Neural crest cell (in vitro differentiated cells): ENCODE measurements around the gene USP17L19. TPM values are rescaled to one million over a fixed set of nuclear protein-coding genes. Genes with fewer than 3 reads are reported as not detected.
"Not testable (repeated sequence)": the region's sequence is repeated elsewhere in the genome, so short reads cannot be mapped to it uniquely, and the experiment has no call there.

ENCODE experiments used
- DNase-seq: peaks from one replicate; pipeline ENCODE4 v3.0.0; 2021; ENCODE audit warnings: low read depth, mixed read lengths, low spot score
- H3K27ac Mint-ChIP-seq: one replicate; pipeline ENCODE4 v1.8.0; 2021; ENCODE audit warnings: mild to moderate bottlenecking, mixed read lengths; ENCODE audit not compliant: unreplicated experiment
- H3K27me3 Mint-ChIP-seq: 2 replicates; pipeline ENCODE4 v1.8.0; 2021; ENCODE audit warnings: low read depth, mild to moderate bottlenecking, mixed read lengths
- H3K36me3 Mint-ChIP-seq: 2 replicates; pipeline ENCODE4 v1.8.0; 2021; ENCODE audit warnings: low read depth, mild to moderate bottlenecking, mixed read lengths
- H3K4me1 Mint-ChIP-seq: 2 replicates; pipeline ENCODE4 v1.8.0; 2021; ENCODE audit warnings: mixed read lengths
- H3K4me3 Mint-ChIP-seq: one replicate; pipeline ENCODE4 v1.8.0; 2021; ENCODE audit warnings: mild to moderate bottlenecking, mixed read lengths
- H3K9me3 Mint-ChIP-seq: 2 replicates; pipeline ENCODE4 v1.8.0; 2021; ENCODE audit warnings: mixed read lengths
- total RNA-seq: library from RNA; stranded (reverse); gene quantifications from 2 replicates; pipeline ENCODE4 v1.2.1, GENCODE V29; 2021

The USP17L19 gene
- total RNA-seq, 1 donor from 2014 or later: not detected

DNA sequence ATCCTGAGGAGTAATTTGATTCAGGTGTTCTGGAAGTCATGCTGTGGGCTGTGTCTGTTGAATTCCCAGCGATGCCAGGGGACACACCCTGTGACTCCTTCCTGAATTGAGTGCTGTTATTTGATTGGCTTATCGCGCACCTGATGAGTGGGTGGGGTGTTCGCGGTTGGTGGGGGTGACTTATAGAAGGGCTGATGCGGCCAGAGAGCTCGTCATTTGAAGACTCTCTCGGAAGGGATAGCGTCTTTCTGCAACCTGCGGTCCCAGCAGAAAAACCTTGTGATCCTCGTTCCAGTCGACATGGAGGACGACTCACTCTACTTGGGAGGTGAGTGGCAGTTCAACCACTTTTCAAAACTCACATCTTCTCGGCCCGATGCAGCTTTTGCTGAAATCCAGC, 14.1 kb downstream of the USP17L19 start, which contains the start of gene USP17L22:
Gene USP17L22, plus strand, starts transcription at position 301 of the 400 bp plus-strand sequence. Its CDS starts 0 bp downstream, at position 301.
- H3K4me3 Mint-ChIP-seq, H3K4me1 Mint-ChIP-seq, H3K9me3 Mint-ChIP-seq, H3K27me3 Mint-ChIP-seq, H3K36me3 Mint-ChIP-seq, H3K27ac Mint-ChIP-seq, DNase-seq: not testable (repeated sequence)

DNA sequence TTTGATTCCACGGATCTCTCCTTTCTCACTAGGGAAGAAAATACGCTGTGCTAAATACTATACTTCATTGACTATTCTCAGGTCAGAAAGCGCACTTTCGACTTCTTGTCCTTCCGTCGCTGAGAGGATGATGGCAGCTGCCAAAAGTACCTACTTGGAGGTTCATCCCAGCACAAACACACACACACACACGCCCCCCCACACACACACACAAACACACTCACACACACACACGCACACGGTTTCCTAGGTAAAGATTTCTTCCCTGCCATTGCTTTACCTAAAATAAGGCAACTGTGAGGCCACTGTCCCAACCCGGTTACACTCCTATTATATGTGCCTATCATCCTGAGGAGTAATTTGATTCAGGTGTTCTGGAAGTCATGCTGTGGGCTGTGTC, 18.5 kb downstream of the USP17L19 start:
- DNase-seq: peak; percentile 1
- not testable (repeated sequence) for H3K27ac Mint-ChIP-seq, H3K9me3 Mint-ChIP-seq, H3K4me1 Mint-ChIP-seq, H3K36me3 Mint-ChIP-seq, H3K27me3 Mint-ChIP-seq, H3K4me3 Mint-ChIP-seq

Other genes starting within 250 kb of the USP17L19 start
- gene FAM90A26, start 83.0 kb upstream of the USP17L19 start, total RNA-seq: not detected in 2 replicates
- not detected in 2 replicates for gene USP17L10, start 42.7 kb upstream of the USP17L19 start, total RNA-seq
- not detected in 2 replicates for gene USP17L11, start 38.0 kb upstream of the USP17L19 start, total RNA-seq
- gene USP17L12, start 33.2 kb upstream of the USP17L19 start, total RNA-seq: not detected in 2 replicates
- gene USP17L13, start 28.5 kb upstream of the USP17L19 start, total RNA-seq: not detected in 2 replicates
- gene USP17L15, start 19.0 kb upstream of the USP17L19 start, total RNA-seq: not detected in 2 replicates
- not detected in 2 replicates for gene USP17L17, start 9.5 kb upstream of the USP17L19 start, total RNA-seq
- not detected in 2 replicates for gene USP17L18, start 4.7 kb upstream of the USP17L19 start, total RNA-seq
- gene USP17L20, start 4.7 kb downstream of the USP17L19 start, total RNA-seq: not detected in 2 replicates
- not detected in 2 replicates for gene USP17L21, start 9.5 kb downstream of the USP17L19 start, total RNA-seq
- gene USP17L22, start 14.2 kb downstream of the USP17L19 start, total RNA-seq: not detected in 2 replicates
- not detected in 2 replicates for gene USP17L24, start 71.8 kb downstream of the USP17L19 start, total RNA-seq
- gene USP17L25, start 76.5 kb downstream of the USP17L19 start, total RNA-seq: not detected in 2 replicates
- gene USP17L26, start 81.3 kb downstream of the USP17L19 start, total RNA-seq: not detected in 2 replicates
- gene USP17L5, start 86.0 kb downstream of the USP17L19 start, total RNA-seq: not detected in 2 replicates
- not detected in 2 replicates for gene USP17L27, start 90.8 kb downstream of the USP17L19 start, total RNA-seq
- gene USP17L28, start 95.5 kb downstream of the USP17L19 start, total RNA-seq: not detected in 2 replicates
- gene USP17L29, start 100.3 kb downstream of the USP17L19 start, total RNA-seq: not detected in 2 replicates
- not detected in 2 replicates for gene USP17L30, start 109.8 kb downstream of the USP17L19 start, total RNA-seq
- gene DEFB131A, start 191.0 kb downstream of the USP17L19 start, total RNA-seq: not detected in 2 replicates